HG03103 (cell line): ENCODE results near the gene CCDC183.
A peak's percentile ranks its signal among the peaks of the same experiment; 100 is the strongest.
"Not testable (repeated sequence)": the region's sequence is repeated elsewhere in the genome, so short reads cannot be mapped to it uniquely, and the experiment has no call there.

ENCODE experiments used
- ATAC-seq: cut with Tn5 transposase; IDR thresholded peaks from one replicate; pipeline ENCODE4 v1.9.1; 2021; ENCODE audit warnings: low read depth; ENCODE audit not compliant: unreplicated experiment

The CCDC183 gene

DNA sequence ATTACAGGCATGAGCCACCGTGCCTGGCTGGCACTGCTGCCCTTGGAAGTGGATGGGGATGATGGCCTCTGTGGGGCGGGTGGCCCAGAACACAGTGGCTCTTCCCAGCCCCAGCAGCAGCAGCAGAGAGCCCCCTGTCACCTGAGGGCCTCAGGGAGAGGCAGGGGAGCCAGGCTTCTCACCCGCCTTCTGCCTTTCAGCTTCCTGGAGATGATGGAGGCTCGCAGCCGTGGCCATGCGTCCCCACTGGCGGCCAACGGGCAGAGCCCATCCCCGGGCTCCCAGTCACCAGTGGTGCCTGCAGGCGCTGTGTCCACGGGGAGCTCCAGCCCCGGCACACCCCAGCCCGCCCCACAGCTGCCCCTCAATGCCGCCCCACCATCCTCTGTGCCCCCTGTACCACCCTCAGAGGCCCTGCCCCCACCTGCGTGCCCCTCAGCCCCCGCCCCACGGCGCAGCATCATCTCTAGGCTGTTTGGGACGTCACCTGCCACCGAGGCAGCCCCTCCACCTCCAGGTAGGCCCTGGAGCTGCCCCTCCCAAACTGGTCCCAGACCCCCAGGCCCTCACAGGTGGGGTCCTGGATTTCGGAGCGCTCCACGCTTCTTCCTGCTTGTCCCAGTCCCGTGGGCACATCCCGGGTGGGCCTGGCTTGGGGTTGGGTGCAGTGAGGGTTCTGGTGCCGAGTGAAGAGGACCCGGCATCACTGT is 41.2 kb downstream of the CCDC183 start:
- ATAC-seq: no peak

DNA sequence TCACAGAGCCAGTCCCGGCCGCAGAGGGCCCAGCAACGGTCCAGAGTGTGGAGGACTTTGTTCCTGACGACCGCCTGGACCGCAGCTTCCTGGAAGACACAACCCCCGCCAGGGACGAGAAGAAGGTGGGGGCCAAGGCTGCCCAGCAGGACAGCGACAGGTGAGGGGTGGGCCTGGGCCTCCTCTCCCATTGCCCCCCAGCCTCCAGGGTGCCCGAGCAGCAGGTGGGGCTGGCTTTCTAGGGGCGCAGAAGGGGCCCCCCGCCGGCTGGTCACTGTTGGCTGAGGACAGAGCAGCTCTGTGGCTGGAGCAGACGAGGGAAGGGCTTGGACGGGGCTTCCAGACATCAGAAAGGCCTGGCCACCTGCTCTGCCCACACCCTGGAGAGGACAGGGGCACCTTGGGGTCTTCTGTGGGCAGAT is 41.7 kb downstream of the CCDC183 start:
- not testable (repeated sequence) for ATAC-seq

DNA sequence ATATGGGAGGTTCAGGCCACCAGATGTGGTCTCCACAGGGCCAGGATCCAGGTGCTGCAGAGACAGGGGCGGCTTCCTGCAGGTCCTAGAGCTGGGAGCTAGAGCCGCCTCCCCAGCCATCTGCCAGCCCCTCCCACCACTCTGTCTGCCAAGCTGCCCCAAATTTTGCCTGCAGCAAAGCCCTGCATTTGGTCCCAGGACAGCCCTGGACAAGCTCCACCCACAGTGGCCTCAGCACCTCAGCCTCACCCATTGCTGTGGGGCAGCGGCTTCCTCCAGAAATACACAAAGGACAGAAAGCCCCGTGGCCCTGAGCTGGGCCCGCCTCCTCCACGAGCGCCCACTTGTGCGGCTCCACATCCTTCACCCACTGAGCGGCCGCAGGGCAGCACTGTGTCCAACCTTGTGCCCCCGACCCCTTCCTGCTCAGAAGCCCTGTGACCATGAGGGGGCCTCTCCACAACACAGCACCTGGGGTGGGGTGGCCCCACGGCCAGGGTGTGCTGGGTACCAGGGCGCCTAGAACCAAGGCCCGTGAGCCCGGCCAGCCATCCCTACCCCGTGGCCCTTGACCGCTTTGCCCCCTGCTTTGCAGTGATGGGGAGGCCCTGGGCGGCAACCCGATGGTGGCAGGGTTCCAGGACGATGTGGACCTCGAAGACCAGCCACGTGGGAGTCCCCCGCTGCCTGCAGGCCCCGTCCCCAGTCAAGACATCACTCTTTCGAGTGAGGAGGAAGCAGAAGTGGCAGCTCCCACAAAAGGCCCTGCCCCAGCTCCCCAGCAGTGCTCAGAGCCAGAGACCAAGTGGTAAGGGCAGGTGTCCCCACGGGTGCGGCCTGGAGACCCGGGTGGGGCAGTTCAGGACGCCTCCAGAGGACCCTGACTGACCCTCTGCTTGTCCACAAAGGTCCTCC is 42.4 kb downstream of the CCDC183 start:
- ATAC-seq: no peak

DNA sequence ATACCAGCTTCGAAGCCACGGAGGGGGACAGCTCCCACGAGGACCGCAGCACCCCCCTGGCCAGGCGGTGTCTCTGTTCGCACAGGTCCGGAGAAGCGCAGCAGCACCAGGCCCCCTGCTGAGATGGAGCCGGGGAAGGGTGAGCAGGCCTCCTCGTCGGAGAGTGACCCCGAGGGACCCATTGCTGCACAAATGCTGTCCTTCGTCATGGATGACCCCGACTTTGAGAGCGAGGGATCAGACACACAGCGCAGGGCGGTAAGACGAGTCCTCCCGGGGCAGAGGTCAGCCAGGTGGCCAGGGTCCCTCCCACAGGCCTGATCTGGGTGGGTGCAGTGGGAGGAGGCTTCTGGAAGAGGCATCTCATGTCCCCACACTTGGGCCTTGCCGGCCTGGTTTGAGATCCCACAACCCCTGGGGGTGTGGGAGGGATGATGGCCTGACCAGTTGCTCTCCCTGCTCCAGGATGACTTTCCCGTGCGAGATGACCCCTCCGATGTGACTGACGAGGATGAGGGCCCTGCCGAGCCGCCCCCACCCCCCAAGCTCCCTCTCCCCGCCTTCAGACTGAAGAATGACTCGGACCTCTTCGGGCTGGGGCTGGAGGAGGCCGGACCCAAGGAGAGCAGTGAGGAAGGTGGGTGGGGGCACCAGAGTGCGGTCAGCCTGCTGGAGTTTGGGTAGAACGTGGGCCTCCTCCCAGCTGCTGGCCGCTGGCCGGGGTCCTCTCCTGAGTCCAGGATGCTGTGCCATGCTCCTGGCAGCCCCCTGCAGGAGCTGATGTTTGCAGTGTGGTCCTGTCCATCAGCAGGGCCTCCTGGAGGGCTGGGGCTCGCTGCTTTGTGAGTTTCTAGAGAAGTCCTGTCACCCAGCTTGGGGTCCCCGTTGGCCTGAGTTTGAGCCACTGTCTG is 43.3 kb downstream of the CCDC183 start:
- ATAC-seq: no peak

DNA sequence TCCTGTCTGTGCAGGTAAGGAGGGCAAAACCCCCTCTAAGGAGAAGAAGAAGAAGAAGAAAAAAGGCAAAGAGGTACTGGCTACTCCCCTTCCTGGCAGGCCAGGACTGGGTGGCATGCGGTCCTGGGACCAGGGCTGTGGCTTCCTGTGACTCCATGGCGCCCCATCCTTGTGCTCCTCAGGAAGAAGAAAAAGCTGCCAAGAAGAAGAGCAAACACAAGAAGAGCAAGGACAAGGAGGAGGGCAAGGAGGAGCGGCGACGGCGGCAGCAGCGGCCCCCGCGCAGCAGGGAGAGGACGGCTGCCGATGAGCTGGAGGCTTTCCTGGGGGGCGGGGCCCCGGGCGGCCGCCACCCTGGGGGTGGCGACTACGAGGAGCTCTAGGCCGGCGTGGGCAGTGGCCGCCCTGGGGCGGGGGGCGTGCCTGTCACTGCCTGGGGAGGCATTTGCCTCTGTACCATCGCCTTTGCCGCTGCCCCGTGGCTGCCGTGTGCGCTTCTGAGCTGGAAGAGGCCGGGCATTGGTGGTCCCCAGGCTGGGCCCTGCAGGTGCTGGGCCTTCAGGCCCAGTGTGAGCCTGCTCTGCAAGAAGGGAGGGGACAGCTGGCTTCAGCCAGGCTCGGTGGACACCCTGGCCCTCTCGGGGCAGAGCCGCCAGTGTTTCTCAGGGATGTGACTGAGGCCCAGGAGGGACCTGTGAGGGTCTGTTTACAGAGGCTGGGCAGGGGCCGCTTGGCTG is 44.2 kb downstream of the CCDC183 start:
- no peak for ATAC-seq

- ATAC-seq: no peak
Observed at GRCh38 chr9:136840877-136841645, 44.9 kb downstream of the CCDC183 start.

- ATAC-seq: not testable (repeated sequence)
Observed at GRCh38 chr9:136841646-136842379, 45.7 kb downstream of the CCDC183 start.

- peak; percentile 62 for ATAC-seq
Observed at GRCh38 chr9:136842380-136842948, 46.3 kb downstream of the CCDC183 start, which contains the start of gene AJM1. Gene AJM1, plus strand, starts transcription at chr9:136842478. Its CDS starts 1,937 bp downstream, at chr9:136844415.

DNA sequence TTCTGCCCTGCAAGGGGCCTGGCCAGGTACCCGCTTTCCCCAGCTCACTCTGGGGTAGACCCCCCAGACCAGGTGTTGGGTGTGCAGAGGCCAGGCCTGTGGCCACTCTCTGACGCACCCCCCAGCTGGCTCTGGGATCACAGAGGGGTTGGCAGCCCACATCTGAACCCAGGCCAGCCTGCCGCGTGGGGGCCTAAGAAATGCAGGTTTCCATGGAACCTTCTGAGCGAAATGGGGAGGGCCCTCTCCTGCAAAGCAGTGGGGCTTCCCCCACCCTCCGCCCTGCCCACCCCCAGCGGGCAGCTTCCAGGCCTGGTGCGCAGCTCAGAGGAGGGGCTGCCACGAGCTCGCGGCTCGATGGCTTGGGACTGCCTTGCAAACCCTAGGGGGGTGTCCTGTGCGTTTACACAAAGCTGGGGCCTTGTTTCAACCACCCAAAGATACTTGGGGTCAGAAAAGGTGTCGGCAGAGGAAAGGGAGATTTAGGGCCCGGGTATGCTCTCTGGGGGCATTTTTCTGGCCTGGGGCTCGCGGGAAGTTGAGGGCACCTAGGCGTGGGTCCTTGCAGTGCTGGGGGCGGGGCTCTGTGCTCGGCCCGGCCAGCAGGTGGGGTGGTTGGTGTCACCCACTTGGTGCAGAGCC is 47.1 kb downstream of the CCDC183 start:
- not testable (repeated sequence) for ATAC-seq

DNA sequence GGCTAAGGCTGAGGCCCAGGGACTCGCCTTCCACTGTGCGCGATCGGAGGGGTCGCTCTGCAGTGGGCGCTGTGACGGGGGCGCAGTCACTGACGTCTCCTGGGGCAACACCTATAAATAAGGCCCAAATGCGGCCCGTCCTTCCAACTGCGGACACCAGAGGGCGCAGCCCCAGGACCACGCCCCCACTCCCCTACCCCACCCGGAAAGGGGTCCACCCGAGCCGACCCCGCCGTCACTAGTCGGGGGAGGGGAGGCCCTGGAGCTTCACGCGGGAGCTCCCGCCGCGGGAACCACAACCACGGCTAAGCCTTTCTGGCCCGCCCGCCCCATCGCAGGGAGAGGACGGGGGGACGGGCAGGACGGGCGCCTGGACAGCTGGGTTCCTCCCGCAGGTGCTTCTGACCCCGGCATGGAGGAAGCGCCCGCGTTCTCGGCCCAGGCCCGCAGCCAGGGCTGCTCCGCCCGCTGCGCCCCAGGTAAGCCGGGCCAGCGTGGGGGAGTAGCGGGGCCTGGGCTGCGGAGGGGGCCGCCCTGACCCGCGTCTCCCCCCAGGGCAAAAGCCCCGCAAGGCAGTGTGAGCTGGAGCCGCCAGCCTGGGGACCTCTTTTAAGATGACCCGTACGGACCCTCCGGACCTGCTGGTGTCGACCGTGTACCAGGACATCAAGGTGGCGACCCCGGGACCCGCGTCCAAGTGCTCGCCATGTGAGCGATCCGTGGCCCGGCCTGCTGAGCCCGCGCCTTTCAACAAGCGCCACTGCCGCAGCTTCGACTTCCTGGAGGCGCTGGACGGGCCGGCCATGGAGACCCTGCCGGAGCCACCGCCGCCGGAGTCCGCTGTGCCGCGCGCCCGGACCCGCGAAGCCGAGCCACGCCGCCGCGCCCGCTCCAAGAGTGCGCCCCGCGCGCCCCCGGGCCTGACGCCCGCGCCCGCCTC is 47.9 kb downstream of the CCDC183 start:
- not testable (repeated sequence) for ATAC-seq

DNA sequence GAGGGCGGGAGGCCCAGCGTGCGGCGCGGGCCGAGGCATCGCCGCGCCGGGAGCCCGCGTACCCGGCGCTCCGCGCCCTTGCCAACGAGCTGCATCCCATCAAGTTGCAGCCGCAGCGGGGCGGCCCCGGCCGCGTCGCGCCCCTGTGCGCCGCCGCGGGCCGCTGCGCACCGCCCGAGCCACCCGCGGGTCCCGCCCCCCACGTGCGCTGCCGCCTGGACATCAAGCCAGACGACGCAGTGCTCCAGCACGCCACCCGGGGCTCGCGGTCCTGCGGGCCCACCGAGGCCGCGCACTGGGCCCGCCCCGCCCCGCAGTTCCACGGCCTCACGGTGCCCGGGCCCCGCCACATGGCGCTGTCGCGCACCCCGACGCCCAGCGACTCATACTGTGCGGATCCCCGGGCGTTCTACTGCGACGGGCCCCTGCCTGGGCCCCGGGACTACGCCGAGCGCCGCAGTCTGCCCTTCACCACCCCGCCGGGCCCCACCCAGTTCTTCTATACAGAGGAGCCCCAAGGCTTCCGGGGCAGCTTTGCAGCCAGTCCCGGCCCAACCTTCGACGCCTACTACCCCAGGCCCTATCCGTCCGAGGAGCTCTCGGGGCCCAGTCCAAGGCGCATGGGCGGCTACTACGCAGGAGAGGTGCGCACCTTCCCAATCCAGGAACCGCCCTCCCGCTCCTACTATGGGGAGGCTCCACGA is 48.8 kb downstream of the CCDC183 start:
- no peak for ATAC-seq

DNA sequence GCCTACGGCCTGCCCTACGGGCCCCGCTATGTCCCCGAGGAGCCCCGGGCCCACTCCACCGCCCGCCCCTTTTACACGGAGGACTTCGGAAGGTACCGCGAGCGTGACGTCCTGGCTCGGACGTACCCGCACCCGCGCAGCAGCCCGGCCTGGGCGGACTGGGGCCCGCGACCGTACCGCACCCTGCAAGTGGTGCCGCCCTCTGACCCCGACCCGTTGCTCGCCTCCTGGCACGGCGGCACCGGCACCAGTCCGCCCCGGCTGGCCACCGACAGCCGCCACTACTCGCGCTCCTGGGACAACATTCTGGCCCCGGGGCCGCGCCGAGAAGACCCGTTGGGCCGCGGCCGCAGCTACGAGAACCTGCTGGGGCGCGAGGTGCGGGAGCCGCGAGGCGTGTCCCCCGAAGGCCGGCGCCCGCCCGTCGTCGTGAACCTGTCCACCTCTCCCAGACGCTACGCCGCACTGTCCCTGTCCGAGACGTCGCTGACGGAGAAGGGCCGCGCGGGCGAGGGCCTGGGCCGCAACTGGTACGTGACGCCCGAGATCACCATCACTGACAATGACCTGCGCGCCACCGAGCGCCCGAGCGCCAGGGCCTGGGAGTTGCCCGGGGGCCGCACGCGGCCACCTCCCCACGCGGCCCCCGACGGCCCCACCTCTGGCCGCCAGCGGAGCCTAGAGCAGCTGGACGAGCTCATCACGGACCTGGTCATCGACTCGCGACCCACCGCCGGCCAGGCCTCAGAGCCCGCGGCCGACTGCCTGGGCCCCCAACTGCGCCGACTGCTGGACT is 49.5 kb downstream of the CCDC183 start:
- ATAC-seq: no peak

DNA sequence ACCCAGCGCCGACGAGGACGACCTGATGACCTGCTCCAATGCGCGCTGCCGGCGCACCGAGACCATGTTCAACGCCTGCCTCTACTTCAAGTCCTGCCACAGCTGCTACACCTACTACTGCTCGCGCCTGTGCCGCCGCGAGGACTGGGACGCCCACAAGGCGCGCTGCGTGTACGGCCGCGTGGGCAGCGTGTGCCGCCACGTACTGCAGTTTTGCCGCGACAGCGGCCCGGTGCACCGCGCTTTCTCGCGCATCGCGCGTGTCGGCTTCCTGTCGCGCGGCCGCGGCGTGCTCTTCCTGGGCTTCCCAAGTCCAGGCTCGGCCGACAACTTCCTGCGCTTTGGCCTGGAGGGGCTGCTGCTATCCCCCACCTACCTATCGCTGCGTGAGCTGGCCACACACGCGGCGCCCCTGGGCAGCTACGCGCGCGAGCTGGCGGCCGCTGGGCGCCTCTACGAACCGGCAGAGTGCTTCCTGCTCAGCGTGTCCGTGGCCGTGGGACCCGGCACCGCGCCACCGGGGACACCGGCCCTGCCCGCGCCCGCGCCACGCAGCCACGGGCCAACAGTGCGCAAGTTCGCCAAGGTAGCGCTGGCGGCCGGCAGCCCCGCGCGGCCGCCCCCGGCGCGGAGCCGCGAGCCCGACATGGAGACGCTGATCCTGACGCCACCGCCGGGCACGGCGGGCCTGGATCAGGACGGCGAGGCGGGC is 50.4 kb downstream of the CCDC183 start:
- ATAC-seq: no peak

DNA sequence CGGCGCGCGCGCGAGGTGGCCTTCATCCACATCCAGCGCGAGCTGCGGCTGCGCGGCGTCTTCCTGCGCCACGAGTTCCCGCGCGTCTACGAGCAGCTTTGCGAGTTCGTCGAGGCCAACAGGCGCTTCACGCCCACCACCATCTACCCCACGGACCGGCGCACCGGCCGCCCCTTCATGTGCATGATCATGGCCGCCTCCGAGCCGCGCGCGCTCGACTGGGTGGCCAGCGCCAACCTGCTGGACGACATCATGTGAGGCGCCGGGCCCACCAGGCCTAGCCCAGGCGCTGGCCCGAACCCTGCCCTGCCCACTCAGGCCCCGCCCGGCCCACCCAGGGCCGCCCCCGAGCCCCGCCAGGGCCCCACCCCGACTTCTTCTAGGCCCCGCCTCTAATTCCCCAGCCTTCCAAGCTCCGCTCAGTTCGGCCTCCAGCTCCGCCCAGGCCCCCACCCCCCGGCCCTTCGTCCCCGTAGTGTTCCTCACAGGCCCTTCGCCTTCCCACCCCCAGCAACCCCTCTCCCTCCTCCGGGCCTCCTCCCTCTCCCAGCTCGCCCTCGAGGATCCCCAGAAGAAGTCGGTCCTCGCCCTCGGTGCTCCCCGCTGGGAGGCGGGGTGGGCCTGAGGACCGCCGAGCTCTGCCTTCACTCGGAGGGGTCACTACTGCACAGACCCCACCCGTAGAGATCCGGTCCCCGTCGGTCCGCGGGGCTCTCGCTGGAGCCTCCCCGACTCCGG is 51.1 kb downstream of the CCDC183 start:
- no peak for ATAC-seq
